Inflammatory macrophage treated with lipopolysaccharide for 4 hours (primary cell): ENCODE results near the gene AUTS2.
"Not testable (repeated sequence)": the region's sequence is repeated elsewhere in the genome, so short reads cannot be mapped to it uniquely, and the experiment has no call there.

Source experiments
- DNase-seq: peaks from one replicate; pipeline ENCODE4 v3.0.0-alpha.2; 2020

AUTS2 gene

DNA sequence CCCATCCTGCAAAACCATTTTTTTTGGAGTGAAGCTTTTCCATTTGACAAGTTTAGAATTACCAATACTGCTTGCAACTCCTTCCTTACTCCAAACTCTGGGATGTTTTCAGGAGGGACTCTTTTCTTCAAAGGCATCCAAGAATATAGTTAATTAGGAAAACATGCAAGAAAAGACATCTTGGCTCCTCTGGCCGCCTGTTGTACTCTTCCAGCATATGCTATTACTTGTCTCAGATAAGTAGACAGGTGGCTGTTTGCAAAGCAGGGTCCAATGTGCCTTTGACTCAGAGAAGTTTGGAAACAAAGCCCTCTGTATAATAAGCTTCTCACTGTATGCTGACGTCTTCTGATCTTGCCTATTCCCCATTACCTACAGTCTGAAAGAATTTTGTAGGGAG lies 746.5 kb downstream of the AUTS2 start:
- DNase-seq, result no peak

DNA sequence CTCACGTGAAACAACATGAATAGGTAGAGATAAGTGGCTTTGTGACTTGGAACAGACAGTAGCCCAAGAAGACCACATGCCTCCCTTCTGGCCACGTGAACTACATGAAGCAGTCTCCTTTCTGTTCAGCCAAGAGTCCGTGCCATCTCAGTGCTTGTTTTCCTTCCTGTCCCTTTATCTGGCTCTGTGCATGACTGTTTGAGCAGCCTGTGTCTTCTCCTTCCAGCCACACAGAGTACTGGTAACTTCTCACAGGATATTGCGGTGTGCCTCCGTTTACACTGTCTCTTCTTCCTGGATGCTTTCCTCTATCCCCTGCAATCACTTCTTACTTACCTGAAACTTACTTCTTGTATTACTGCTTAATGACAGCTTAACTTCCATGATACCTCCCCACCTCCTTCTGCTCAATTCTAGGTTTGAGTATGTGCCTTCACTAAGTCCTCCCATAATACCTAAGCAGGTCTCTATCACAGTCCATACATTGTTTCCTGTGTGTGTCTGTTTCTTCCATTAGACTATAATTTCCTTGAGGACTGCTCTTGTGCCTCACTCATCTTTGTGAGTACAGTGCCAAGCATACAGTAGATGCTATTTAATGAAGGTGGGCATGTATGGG lies 748.7 kb downstream of the AUTS2 start:
- no peak for DNase-seq

DNA sequence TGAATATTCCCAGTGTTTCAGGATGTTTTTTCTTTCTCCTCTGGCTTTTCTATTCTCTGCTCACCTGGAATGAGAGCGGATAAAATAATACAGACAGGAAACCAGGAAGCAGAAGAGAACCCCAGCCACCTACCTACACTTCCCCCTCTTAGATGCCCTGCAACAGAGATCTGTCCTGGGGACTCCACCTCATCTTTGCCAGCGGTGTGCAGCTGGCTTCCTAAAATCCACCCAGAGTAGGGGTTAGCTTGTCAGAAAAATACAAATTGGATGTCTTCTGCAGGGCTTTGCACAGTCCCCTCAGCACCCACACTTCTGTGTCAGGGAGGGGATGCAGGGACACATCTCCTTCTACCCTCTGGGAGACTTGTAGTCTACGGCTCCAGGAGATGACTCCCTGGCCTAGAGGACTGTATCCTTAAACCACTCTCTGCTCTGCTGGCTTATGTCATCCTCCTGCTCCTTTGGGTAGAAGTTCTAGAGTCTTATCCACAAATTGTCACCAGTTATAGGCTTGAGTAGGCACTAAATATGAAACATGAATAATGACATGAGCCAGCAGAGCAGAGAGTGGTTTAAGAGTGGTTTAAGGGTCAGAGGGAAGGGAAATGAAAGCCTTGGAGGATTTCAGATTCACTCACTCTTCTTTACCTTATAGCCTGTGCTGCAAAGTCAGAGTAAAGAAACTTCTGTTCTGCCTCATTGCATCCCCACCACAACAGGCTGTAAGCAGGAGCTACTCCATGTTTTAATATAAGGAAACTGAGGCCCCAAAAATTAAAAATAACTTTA lies 749.4 kb downstream of the AUTS2 start:
- no peak for DNase-seq

DNA sequence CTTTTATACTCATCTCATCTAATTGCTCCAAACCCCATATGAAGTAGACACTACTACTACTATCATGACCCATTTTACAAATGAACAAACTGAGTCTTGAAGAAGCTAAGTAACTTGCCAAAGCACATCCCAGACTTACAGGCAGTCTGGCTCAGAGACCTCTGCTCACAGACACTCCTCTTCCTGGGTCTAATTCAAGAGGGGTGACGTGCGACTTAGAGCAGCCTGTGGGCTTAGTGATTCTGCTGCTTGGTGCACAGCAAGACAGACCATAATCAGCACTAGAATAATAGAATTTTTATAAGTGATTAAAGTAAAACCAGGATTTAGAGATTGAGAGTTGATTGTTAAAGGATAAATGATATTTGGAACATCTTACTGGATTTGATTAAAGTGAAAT lies 750.8 kb downstream of the AUTS2 start:
- no peak for DNase-seq

DNA sequence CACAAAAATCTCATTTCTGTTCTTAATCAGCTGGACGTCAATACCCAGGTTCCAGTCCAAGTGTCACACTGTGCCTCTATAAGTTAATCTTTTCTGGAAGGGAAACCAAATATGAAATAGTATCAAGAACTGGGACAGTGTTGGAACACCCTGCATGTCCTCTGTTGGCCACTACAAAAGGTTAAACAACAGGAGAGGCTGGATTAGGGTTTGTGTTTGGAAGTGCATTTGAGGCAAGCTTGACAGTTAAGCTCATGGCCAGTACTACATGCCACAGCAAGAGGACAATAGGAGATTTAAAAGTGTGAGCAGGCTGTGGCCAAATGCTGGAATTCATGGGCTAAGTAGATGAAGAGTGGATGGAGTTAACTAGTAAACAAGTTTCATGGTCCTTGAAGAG lies 751.5 kb downstream of the AUTS2 start:
- DNase-seq, result no peak

DNA sequence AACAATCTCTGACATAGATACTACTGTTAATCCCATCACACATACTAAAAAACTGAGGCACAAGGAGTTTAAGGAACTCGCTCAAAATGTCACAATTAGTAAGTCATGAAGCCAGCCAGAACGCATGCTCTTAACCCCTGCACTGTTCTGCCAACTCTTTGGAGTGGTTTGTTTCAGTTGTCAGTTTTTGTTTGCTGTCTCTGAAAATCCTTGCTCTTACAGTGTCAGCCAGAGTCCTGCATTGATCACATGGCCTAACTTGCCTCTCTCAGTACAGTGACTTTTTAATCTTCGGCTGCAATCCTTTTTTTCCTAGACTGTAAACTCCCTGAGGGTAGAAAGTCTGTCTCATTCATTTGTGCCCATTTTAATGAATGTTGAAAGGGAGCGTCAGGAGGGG lies 753.8 kb downstream of the AUTS2 start:
- no peak for DNase-seq

DNA sequence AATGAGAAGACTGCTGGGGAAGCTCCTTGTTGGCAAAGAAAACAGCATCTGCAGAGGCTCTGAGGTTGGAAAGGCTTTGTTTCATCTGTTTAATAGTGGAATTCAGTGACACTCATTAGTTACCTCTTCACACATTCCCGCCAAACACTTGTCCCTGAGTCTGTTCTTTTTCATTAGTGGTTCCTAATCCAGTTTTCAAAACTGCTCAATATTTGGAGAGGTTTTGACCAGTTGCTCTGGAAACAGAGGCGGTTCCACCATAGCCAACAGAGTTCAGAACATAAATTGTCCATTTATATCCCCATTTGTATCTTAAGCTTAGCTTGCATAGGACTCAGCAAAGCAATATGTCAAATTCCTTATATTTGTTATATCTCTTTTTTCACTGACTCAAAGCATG lies 754.6 kb downstream of the AUTS2 start:
- DNase-seq, result no peak

DNA sequence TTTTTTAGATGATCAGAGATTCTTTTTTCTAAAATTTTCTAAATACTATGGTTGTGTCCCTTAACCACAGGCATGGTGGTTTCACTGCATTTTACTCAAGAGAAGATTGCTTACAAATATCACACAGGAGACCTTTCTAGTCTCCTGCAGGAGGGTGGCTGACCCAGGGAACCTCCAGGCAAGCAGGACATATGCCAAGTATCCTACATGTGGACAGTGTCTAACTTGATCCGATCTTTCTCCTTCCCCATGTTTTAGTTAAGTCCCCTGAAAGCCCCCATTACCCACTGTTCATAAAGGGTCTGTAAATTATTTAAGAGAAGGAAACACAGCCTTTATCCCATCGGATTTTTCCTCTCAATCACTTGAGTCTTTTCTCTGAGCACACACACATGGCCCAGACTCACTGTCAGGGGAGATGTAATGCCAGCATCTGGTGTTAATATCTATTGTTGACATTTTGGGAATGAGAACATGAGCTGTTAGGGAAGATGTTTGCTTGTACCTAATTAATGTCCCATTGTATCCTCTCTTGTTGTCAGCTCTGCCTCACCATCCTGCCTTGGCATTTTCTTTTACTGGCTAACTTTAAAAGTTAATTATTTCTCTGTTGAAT lies 755.2 kb downstream of the AUTS2 start:
- no peak for DNase-seq

DNA sequence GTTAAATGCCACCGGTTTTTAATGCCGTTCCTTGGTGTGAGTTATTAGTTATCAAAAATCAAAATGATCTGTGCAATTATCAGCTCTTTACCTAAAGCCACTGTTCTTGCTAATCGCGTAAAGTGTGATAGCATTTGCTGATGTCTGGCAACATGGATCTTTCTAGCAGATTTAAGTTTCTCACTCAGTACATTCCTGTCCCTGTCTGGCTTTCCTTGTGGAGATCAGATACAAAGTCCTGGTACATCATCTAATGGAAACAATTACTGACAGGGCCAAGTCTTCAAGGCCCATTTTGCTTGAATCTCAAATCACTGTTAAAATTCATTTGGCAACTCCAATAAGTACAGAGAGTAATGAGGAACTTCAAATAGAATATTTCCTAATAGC lies 755.7 kb downstream of the AUTS2 start:
- DNase-seq, result peak; percentile 19

DNA sequence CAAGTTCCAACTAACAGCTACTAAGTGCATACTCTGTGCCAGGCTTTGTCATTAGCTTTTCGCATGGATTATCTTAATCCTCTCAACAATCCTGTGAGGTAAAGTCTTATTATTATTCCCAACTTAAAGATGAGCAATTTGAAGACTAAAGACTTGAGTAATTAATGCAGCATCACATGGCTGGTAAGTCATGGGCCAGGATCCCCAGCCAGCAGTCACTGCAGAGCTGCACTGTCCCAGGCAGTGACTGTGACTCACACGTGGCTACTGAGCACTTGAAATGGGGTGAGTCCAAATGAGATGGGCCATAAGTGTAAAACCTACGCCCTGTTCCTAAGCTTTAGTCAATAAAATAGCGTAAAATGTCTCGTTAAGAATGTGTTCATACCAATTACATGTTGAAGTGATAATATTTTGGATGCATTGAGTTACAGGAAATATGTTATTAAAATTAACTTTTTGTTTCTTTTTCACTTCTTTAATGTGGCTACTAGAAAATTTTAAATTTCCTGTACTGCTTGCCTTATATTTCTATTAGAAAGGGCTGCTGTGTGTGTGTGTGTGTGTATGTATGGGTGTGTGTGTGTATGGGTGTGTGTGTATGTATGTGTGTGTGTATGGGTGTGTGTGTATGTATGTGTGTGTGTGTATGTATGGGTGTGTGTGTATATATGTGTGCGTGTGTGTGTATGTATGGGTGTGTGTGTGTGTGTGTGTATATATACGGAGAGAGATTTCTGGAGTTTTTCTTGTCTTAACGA lies 756.3 kb downstream of the AUTS2 start:
- DNase-seq, result peak; percentile 59

DNA sequence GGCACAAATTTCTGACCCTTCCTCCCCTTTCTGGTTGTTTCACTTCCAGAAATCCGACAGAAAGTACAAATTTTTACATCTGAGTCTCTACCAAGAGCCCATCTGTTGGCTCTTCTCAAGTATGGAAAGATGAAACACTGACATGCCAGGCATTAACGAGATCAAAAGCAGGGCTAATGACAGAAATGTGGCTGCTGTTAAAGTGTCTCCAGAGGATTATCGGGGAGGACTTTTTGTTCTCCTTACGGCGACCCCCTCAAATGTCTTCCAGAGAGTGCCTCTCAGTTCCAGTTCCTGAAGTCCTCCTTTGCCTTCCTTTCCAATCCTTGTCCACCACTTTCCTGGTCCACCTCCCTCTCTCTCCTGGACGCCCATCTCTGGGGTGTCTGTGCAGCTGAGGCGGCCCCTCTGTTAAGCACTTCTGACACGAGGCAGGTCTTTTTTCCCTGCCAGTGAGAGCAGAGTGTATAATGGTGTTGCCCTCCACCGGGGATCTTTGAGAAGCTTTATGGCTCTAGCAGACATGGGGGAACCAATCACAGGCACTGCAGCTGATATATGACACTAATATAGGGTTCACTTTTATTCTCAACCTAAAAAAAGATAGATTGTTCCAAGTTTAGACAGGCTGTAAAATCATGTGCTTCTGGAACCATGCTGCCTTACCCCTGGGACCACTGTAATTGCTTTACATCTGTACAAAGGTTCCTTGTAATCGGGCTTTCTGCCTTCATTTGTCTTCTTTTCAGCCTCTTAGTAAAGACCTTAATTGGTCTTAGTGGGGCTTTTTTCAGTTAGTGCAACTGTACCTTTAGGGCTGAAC lies 757.1 kb downstream of the AUTS2 start:
- DNase-seq, result no peak

DNA sequence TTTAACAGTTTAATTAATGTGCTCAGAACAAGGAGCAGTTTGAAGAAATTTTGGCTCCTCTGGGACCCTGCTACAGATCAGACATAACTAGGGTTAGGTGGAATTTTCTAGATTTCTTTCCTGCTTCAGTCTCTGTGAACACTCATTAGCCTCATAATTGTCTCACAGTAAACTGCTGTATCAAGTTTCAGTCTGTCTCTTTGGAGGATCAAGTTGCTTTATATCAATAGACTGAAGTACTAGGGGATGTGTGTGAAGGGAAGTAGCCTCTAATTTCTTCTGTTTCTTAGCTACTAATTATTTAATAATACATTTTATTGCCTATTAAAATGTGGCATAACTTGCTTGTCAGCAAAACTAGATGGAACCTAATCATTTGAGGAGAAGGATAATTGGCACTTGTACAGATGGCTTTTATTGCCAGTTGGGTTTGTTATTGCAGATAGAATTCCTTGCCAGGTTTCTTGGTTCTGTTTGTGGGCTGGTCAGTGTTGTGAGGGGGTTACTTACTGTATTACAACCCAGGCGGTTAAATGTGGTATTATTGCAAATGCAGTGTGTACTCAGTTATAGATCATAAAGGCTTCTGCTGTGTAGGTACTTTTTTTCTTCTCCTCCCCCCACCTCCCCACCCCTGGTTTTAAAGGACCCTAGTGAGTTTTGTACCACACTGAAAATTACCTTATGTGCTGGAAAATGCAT lies 758.0 kb downstream of the AUTS2 start:
- DNase-seq, result no peak

DNA sequence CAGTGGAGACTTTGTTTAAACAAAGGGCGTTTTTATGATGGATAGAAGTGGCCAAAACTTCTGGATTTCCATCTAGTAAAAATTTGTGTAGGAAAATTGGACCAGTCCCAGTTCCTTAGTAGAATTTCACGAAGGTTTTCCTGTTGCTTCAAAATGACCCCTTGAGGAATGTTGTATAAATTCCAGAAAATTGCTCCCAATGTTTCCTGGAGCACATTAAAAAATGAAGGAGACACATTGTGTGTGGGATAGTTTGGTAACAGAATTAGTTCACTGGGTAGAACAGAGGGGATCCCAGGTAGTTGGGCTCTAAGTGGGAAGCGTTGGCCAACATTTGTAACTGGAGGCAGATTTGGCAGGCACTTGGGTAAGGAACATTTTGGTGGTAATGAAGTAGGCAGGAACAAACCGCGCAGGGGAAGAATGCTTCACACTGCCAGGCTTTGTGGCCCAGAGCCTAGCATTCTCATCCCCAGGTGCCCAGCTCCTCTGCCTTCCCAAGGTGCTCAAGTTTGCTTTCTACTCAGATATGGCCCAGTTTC lies 758.6 kb downstream of the AUTS2 start:
- DNase-seq, result no peak

DNA sequence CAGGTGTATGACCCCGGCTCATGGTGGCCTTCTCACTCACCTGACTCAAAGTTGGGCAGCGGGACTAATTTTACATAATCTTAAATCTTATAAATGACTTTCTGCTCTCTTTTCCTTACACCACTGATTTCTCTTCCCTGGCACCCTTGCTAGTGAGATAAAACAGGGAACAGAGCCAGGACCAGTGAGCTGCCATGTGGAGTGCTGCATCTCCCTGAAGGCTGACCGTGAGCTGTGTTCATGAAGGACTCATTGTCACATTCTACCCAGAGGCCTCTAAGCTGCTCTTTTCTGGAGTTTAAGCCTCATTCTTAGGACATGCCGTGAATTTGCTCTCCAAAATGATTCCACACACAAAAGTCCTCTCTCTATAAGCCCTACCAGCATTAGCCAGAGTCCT lies 762.3 kb downstream of the AUTS2 start:
- DNase-seq, result no peak

DNA sequence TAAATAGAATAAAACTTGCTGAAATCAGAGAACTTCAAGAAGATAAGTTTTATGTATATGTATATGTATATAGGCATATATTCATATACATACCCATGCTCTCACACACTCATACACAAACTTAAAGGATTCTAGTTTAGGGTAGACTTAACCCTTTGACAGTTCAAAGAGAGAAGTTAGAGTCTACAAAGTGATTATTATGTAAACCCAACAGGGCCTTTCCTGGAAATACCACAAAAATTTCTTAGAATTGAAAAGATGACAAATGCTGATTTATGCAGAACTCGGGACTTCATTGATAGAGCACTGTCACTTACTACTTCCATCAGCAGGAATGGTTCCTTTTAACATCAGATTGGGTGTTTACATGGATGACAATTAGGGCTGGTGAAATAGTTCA lies 763.5 kb downstream of the AUTS2 start:
- DNase-seq, result peak; percentile 26

DNA sequence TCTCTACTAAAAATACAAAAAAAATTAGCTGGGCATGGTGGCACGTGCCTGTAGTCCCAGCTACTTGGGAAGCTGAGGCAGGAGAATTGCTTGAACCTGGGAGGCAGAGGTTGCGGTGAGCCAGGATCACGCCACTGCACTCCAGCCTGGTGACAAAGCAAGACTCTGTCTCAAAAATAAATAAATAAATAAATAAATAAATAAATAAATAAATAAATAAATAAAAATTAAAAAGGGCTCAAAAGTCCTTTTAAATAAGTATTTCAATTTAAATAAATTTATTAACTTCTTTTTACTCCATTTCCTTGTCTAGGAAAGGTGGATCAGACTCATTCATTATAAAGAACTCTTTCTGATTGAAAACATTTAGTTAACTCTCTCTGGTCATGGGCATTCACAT lies 766.1 kb downstream of the AUTS2 start:
- not testable (repeated sequence) for DNase-seq

DNA sequence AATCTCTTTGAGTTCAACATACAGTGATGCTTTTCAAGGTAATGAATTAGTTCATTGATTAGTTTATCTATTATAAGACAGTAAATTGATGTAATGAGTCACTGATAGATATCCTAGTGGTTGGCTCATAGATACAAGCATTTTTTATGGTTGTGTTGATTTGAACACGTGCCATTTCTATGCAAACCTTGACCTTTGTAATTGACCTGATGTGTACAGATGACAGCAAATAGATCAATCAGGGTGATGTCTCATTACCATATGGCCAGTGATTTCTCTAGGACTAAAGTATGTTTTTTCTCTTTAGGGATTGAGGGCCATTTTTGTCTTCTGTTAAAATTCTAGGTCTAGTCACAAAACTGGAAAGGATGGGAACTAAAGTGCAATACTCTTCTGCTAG lies 773.4 kb downstream of the AUTS2 start:
- DNase-seq, result no peak

DNA sequence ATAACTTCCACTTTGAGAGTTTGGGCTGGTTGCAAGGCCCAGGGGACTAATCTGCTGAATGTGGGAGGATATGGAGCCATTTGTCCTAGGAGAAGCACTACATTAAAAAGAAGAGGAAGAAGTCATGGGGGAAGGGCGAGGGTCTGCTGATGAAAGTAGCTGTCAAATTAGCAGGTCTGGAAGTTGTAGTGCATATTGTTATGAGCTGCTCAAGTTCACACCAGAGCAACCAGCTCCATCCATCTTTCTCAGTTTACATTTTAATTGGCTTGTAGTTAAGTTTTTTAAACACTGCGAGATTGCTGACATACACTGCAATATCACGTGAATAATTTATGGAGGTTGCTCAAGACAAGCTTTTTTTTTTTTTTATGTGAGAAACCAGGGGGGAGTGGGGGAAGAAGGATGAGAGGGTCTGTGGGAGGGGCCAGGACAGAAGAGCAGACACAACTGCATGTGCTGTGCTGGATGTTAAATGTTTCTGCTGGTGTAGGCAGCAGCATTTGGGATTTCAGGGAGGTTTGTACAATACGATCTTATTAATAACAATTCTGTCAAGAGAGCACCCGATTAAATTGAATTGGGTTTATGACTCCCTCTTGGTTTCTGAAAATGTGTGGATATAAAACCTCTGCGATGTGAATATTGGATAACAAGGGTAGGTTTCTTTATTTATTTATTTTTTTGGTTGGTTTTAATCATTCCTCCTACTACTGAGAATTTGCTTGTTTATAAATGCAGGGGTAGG lies 774.7 kb downstream of the AUTS2 start:
- DNase-seq, result no peak

DNA sequence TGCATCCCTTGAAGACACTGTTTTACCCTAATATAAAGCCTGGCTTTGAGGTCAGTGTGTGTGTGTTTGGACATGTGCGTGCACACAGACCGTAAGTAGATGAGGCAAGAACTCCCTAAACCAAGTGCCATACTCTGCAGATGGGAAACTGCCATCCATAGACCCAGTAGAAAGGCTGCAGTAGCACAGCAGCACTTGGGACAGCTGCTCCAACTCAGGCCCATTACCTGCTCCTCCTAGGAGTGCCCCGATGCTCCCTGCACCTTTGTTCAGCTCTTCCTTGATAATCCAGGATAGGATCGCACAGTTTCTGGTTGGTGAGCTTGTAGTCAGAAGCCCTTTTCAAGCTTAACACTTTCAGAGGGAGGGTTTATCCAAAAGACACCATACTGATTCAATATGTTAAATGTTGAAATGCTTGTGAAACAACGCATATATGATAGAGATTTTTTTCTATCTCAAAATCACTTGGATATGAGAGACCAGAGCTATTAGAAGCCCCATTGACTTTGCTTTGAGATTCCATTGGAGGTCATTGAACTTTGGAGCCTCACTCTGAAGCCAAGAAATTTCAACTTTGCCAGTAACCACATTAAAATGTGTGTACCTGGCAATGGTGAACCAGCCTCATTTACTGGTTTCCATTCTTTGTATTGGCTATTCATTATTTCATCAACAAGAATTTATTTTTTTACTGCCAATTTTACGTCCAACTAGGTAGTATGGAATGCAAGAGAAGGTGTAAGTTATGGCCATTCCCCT lies 776.7 kb downstream of the AUTS2 start:
- no peak for DNase-seq

DNA sequence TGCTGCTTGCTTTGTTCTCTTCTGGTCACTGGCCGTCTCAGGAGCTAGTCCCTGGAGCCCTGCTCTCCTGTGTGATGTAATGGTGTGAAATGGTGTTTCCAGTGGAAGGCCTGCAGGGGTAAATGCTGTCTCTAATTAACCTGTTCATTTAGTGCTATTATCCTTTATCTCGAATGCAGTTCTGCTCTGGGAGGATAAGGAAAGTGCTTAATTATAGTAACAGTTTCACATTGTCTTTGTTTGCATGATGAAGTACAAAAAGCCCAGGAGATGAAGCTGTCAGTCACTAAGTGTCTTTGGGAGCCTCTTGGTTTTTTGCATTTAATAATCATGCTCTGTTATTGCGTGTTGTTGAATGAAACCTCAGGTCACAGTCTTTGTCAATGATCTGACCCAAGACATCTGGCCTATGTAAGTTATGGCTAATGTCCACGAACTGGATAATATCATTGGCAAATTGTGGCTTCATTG lies 778.3 kb downstream of the AUTS2 start:
- no peak for DNase-seq
